GM23248 (cell line): ENCODE measurements around the gene SLC35G6. TPM values are rescaled to one million over a fixed set of nuclear protein-coding genes. Genes with fewer than 3 reads are reported as not detected.
"Not testable (repeated sequence)": the region's sequence is repeated elsewhere in the genome, so short reads cannot be mapped to it uniquely, and the experiment has no call there.

Source experiments
- DNase-seq: peaks from one replicate; pipeline ENCODE4 v3.0.0-alpha.2; 2015
- H2AFZ ChIP-seq: fragments of 200-600 bp; sonication (generic); 2 replicates; pipeline ENCODE4 v1.6.1; 2016; ENCODE audit warnings: antibody characterized with exemption
- H3F3A ChIP-seq: fragments of 200-600 bp; sonication (generic); 2 replicates; pipeline ENCODE4 v1.6.1; 2016; ENCODE audit warnings: mild to moderate bottlenecking, antibody characterized with exemption, mixed run types; ENCODE audit not compliant: insufficient read depth
- H3K27ac ChIP-seq: fragments of 200-600 bp; sonication (generic); 2 replicates; pipeline ENCODE4 v1.5.1; 2016; ENCODE audit warnings: mild to moderate bottlenecking
- H3K27me3 ChIP-seq: fragments of 200-600 bp; sonication (generic); replicated peaks from 2 replicates; pipeline ENCODE4 v1.6.1; 2016; ENCODE audit warnings: mild to moderate bottlenecking; ENCODE audit not compliant: insufficient read depth
- H3K36me3 ChIP-seq: fragments of 200-600 bp; sonication (generic); 2 replicates; pipeline ENCODE4 v1.6.1; 2016; ENCODE audit warnings: low read depth, mild to moderate bottlenecking
- H3K4me1 ChIP-seq: fragments of 200-600 bp; sonication (generic); 2 replicates; pipeline ENCODE4 v1.6.1; 2016; ENCODE audit warnings: mild to moderate bottlenecking; ENCODE audit not compliant: insufficient read depth
- H3K4me2 ChIP-seq: fragments of 200-600 bp; sonication (generic); one replicate; pipeline ENCODE4 v1.6.1; 2016; ENCODE audit warnings: mild to moderate bottlenecking; ENCODE audit not compliant: unreplicated experiment
- H3K4me3 ChIP-seq: fragments of 200-600 bp; sonication (generic); 2 replicates; pipeline ENCODE4 v1.5.1; 2016; ENCODE audit warnings: mild to moderate bottlenecking
- H3K79me2 ChIP-seq: fragments of 200-600 bp; sonication (generic); 2 replicates; pipeline ENCODE4 v1.6.1; 2016; ENCODE audit warnings: mild to moderate bottlenecking; ENCODE audit not compliant: insufficient read depth
- H3K9ac ChIP-seq: fragments of 200-600 bp; sonication (generic); 2 replicates; pipeline ENCODE4 v1.6.1; 2016; ENCODE audit warnings: mild to moderate bottlenecking
- H3K9me2 ChIP-seq: fragments of 200-600 bp; sonication (generic); 2 replicates; pipeline ENCODE4 v1.6.1; 2016; ENCODE audit warnings: mixed run types, mild to moderate bottlenecking, moderate library complexity; ENCODE audit not compliant: insufficient read depth
- H3K9me3 ChIP-seq: fragments of 200-600 bp; sonication (generic); one replicate; pipeline ENCODE4 v1.6.1; 2017; ENCODE audit warnings: low read depth
- H4K20me1 ChIP-seq: fragments of 200-600 bp; sonication (generic); 2 replicates; pipeline ENCODE4 v1.6.0; 2016; ENCODE audit not compliant: insufficient read depth
- EZH2 ChIP-seq: fragments of 200-600 bp; sonication (generic); IDR thresholded peaks from 2 replicates; pipeline ENCODE4 v1.6.1; 2018; ENCODE audit warnings: antibody characterized with exemption, mild to moderate bottlenecking; ENCODE audit not compliant: insufficient read depth, poor library complexity, severe bottlenecking
- EZH2phosphoT487 ChIP-seq: fragments of 200-600 bp; sonication (generic); IDR thresholded peaks from 2 replicates; pipeline ENCODE4 v1.6.1; 2018; ENCODE audit warnings: antibody characterized with exemption, moderate library complexity, mild to moderate bottlenecking, low read depth; ENCODE audit not compliant: insufficient read depth
- WGBS, 2 experiments: methylation state at CpG; one replicate each; pipeline ENCODE4 v1.1.6; 2015 to 2017; ENCODE audit warnings: low lambda C conversion rate in 2 of 2, low coverage in 1 of 2; ENCODE audit errors: missing lambda C conversion rate in 2 of 2; 5-methylcytosine and 5-hydroxymethylcytosine counted together
- in situ Hi-C: fragments of 300-500 bp; cut with MboI; formaldehyde crosslinking; loops from 2 replicates; pipeline ENCODE4 v1.15.0; 2020
- polyA plus RNA-seq: library from polyadenylated mRNA; unstranded; fragments of >200 nt; fragmentation: Nextera tagmentation; extraction: Ambion mirVana; gene quantifications from 2 replicates; pipeline ENCODE4 v1.2.1, GENCODE V29; 2016
- total RNA-seq: library from RNA; depleted of rRNA; stranded (reverse); fragments of >200 nt; shearing (Covaris generic); gene quantifications from 2 replicates; pipeline ENCODE4 v1.2.3, GENCODE V29; 2014

SLC35G6 gene
- total and polyA plus RNA-seq, 2 experiments from 2014 or later: 0.14 TPM; not detected in 1

DNA sequence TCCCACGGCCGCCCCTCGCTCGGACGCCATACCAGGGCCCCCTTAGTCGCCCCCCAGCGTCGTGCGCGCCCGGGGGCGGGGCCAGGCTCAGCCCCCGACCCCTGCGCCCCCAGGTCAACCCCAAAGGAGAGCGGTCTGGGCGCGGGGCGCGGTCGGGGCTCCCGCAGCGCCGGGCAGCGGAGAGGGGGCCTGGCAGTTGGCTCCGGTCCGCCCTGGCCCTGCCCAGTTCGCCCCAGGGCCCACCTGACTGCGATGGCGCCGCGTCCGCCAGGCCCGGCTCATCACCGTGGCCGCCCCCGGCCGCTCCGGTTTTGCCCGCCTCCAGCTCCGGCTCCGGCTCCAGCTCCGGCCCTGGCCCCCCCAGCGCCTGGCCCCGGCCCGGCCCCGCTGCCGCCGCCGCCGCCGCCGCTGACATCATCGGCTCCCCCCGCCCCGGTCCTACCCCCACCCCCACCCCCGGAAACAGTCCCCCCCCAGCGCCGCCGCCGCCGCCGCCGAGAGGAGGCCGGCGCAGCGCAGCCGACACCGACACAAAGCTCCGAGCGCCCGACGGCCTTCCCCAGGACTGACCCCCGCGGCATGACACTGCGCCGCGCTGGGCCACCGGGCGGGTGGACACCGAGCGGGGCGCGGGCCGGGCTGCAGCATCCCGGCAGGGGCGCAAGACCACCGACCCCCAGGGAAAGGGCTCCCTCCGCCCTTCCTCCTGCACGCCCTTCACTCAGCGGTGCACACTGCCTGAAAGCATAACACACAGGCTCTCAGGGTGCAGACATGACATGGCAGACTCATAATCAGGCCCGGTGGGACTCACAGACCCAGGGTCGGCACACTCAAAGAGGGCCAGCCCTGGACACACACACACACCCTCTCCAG, 1.8 kb upstream of the SLC35G6 start, which contains the start of gene ZBTB4:
TSS of gene ZBTB4 (minus strand) at position 419 of the 876 bp plus-strand sequence. CDS start 12,830 bp downstream, outside the sequence.
- DNase-seq: peak; percentile 81
- Histone ChIP-seq H4K20me1 (peaks cover 5% of the 10 kb centered on the region; the same call in 1 of the 2 replicates), H2AFZ (peak within 1 kb of the TSS; percentile 75), H3K4me2 (peak within 1 kb of the TSS; percentile 98), H3K4me3 (peak within 1 kb of the TSS; percentile 79), H3K9me3 (no peaks in the 10 kb centered on the region), H3K9me2 (no peaks in the 10 kb centered on the region), H3K4me1 (peaks cover 31% of the 10 kb centered on the region), H3K27ac (peak within 1 kb of the TSS; percentile 99), H3K9ac (peak within 1 kb of the TSS; percentile 99), H3K79me2 (peaks cover 84% of the 10 kb centered on the region), H3K36me3 (no peaks in the 10 kb centered on the region), H3K27me3 (no peaks in the 10 kb centered on the region), H3F3A (peaks cover 42% of the 10 kb centered on the region)
- 1% methylated on average over 38 to 60 of the region's 92 CpGs for WGBS, 2 experiments
- in situ Hi-C loops: no loop called here
- TF ChIP-seq EZH2phosphoT487 (no peak), EZH2 (no peak)

DNA sequence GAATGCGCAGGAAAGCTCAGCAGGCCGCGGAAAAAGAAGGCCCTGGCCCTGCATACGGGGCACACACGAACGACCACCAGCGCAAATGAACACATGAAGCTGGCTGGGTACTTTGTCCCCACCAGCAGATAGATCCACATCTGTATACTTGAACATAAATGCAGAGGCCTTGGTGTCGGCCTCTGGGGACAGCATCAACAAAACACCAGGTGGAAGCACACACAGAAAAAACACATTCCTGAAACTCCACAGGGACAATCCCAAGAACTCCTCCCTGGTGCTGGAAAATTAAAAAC, 1.2 kb upstream of the SLC35G6 start:
- peak overlapping the region; percentile 75 for H2AFZ ChIP-seq
- no peaks in the 10 kb centered on the region for H3K27me3 ChIP-seq
- in situ Hi-C loops: no loop called here
- H3K9me3 ChIP-seq: no peaks in the 10 kb centered on the region
- H4K20me1 ChIP-seq: peaks cover 5% of the 10 kb centered on the region; the same call in 1 of the 2 replicates
- peaks cover 42% of the 10 kb centered on the region for H3F3A ChIP-seq
- peaks cover 80% of the 10 kb centered on the region for H3K79me2 ChIP-seq
- peak overlapping the region; percentile 99 for H3K27ac ChIP-seq
- 3% methylated on average over 8 of the region's 8 CpGs for WGBS, 2 experiments
- H3K36me3 ChIP-seq: no peaks in the 10 kb centered on the region
- H3K9me2 ChIP-seq: no peaks in the 10 kb centered on the region
- no peak for TF ChIP-seq EZH2phosphoT487
- peaks cover 30% of the 10 kb centered on the region for H3K4me1 ChIP-seq
- H3K4me3 ChIP-seq: peak overlapping the region; percentile 79
- peak overlapping the region; percentile 90 for H3K4me2 ChIP-seq
- no peak for DNase-seq
- peak overlapping the region; percentile 99 for H3K9ac ChIP-seq

DNA sequence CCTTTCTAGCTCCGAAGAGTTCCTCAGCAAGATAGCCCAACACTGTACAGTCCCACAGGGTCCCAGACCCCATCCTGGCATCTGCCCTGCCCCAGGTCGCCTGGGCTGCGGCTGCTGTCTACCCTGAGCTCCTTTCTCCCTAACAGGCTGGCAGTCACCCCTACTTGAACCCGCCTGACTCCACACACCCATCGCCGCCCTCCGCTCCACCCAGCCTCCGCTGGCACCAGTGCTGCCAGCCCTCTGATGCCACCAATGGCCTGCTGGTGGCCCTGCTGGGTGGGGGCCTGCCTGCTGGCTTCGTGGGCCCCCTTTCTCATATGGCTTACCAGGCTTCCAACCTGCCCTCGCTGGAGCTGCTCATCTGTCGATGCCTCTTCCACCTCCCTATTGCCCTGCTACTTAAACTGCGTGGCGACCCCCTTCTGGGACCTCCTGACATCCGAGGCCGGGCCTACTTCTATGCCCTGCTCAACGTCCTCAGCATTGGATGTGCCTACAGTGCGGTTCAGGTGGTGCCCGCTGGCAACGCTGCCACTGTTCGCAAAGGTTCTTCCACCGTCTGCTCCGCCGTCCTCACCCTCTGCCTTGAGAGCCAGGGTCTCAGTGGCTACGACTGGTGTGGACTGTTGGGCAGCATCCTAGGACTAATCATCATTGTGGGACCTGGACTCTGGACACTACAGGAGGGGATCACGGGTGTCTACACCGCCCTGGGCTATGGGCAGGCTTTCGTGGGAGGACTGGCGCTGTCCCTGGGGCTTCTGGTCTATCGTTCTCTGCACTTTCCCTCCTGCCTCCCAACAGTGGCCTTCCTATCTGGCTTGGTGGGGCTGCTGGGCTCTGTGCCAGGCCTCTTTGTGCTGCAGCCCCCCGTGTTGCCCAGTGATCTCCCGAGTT, 846 bp downstream of the SLC35G6 start:
- H3K27me3 ChIP-seq, H3K9me3 ChIP-seq, in situ Hi-C loops, H2AFZ ChIP-seq, H3K4me3 ChIP-seq, H3K4me2 ChIP-seq, DNase-seq, H3K36me3 ChIP-seq, H4K20me1 ChIP-seq, H3K27ac ChIP-seq, H3K9me2 ChIP-seq, H3K9ac ChIP-seq: not testable (repeated sequence)
- 88 to 91% methylated on average over 30 of the region's 31 CpGs for WGBS, 2 experiments
- Histone ChIP-seq H3K79me2 (peaks cover 80% of the 10 kb centered on the region), H3F3A (peaks cover 28% of the 10 kb centered on the region), H3K4me1 (peaks cover 17% of the 10 kb centered on the region)

DNA sequence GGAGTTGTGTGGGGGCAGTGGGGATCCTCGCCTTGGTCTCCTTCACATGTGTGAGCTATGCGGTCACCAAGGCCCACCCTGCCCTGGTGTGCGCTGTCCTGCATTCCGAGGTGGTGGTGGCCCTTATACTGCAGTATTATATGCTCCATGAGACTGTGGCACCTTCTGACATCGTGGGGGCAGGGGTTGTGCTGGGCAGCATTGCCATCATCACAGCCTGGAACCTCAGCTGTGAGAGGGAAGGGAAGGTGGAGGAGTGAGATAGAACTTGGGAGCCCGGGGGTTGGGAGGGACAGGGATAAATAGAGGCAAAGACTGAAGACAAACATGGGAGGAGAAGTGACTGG, 1.5 kb downstream of the SLC35G6 start:
- peaks cover 22% of the 10 kb centered on the region for H3F3A ChIP-seq
- H2AFZ ChIP-seq, H3K9me2 ChIP-seq, H3K9me3 ChIP-seq, H3K27me3 ChIP-seq, H3K36me3 ChIP-seq, DNase-seq, in situ Hi-C loops, H4K20me1 ChIP-seq: not testable (repeated sequence)
- H3K4me3 ChIP-seq: peak overlapping the region; percentile 95
- WGBS, 2 experiments: 66 to 72% methylated on average over 5 to 6 of the region's 6 CpGs
- H3K4me1 ChIP-seq: peaks cover 18% of the 10 kb centered on the region
- peak overlapping the region; percentile 100 for H3K27ac ChIP-seq
- H3K9ac ChIP-seq: peak overlapping the region; percentile 99
- H3K79me2 ChIP-seq: peaks cover 80% of the 10 kb centered on the region
- peak overlapping the region; percentile 93 for H3K4me2 ChIP-seq
